GM12878 (cell line): ENCODE results near the gene ADAP1. TPM values are rescaled to one million over a fixed set of nuclear protein-coding genes. Genes with fewer than 3 reads are reported as not detected.

Experiments
- E4F1 ChIP-seq: fragments of 450-650 bp; IDR thresholded peaks from 2 replicates; pipeline ENCODE4 v1.6.1; 2018; ENCODE audit warnings: borderline replicate concordance, mild to moderate bottlenecking; ENCODE audit not compliant: partially characterized antibody
- NKRF ChIP-seq: fragments of 450-650 bp; conservative IDR thresholded peaks from 2 replicates; pipeline ENCODE4 v1.6.1; 2017; ENCODE audit warnings: mild to moderate bottlenecking, moderate library complexity
- RAD21 ChIP-seq: IDR thresholded peaks from 2 replicates; pipeline ENCODE4 v1.6.1; 2011; ENCODE audit warnings: mild to moderate bottlenecking, low read depth, low read length, moderate library complexity; ENCODE audit not compliant: insufficient read depth
- WRNIP1 ChIP-seq: IDR thresholded peaks from 2 replicates; pipeline ENCODE4 v1.6.1; 2011; ENCODE audit warnings: low read depth, low read length, improper control_type of control experiment, borderline replicate concordance
- polyA plus RNA-seq, 11 experiments: library from polyadenylated mRNA; depleted of rRNA in 4 of 11; unstranded in 6 of 11; stranded (reverse) in 5 of 11; fragments of >200 nt; fragmentation: Nextera tagmentation in 4 of 11; fragmentation: Illumina TruSeq in 1 of 11; extraction: Ambion mirVana in 4 of 11; extraction: Trizol in 1 of 11; gene quantifications; 1 replicate in 1 of 11; 2 replicates in 10 of 11; pipeline versions ENCODE4 v1.2.1 to v1.2.3, GENCODE V29; 2011 to 2016; ENCODE audit warnings: inconsistent platforms in 2 of 11, missing spikeins in 2 of 11, low read depth in 1 of 11
- total RNA-seq, 4 experiments: library from RNA; depleted of rRNA in 3 of 4; stranded (reverse); fragments of >200 nt in 3 of 4; fragmentation: Illumina TruSeq in 1 of 4; extraction: Trizol in 1 of 4; gene quantifications; 2 replicates each; pipeline versions ENCODE4 v1.2.1 to v1.2.3, GENCODE V29; 2013 to 2021
- TF ChIP-seq, protein P1 (sequence below): IDR thresholded peaks from 2 replicates; pipeline ENCODE4 v1.6.1; 2011; ENCODE audit warnings: mild to moderate bottlenecking, low read depth, low read length, moderate library complexity; ENCODE audit not compliant: insufficient replicate concordance

ADAP1 gene
- total and polyA plus RNA-seq, 10 of the 15 experiments (the other 5 are each of a cell fraction or from before 2014, with no cell fraction given) = 0.22 to 44.2 (median 22.0) TPM; not detected in 1

- TF ChIP-seq E4F1 (no peak), NKRF (no peak), RAD21 (no peak), WRNIP1 (no peak)
- TF ChIP-seq, protein P1, sequence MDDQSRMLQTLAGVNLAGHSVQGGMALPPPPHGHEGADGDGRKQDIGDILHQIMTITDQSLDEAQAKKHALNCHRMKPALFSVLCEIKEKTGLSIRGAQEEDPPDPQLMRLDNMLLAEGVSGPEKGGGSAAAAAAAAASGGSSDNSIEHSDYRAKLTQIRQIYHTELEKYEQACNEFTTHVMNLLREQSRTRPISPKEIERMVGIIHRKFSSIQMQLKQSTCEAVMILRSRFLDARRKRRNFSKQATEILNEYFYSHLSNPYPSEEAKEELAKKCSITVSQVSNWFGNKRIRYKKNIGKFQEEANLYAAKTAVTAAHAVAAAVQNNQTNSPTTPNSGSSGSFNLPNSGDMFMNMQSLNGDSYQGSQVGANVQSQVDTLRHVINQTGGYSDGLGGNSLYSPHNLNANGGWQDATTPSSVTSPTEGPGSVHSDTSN = no peak
- TF ChIP-seq, all 136 proteins: peak for 2
Measured at GRCh38 chr7:963236-964078, 9.0 kb upstream of the ADAP1 start (continued).
